ENCODE results near the gene BTC.

- TF ChIP-seq CTCF (optimal IDR thresholded peaks at IDR 0.05 in 1 of 3, IDR thresholded peaks at IDR 0.05 in 1 of 3, conservative IDR thresholded peaks at IDR 0.05 in 1 of 3; ENCODE audit: extremely low read depth in 1 of 3, insufficient read depth in 2 of 3, low read length in 3 of 3) (no peak), EZH2 (IDR thresholded peaks at IDR 0.05; ENCODE audit: low read length) (no peak)
Measured at GRCh38 chr4:74768857-74769525, 25.3 kb downstream of the BTC start.

Measured in keratinocyte (primary cell).